NOMO-1 (cell line): ENCODE data around the gene PIGZ.
A peak's percentile ranks its signal among the peaks of the same experiment; 100 is the strongest.

Source experiments
- DNase-seq, 2 experiments: peaks; one replicate each; lab custom pipeline; 2025; ENCODE audit not compliant: unreplicated experiment in 2 of 2; lab: John Stamatoyannopoulos, UW

PIGZ gene

GRCh38 chr3:197001972-197002700 lies 33.5 kb upstream of the PIGZ start:
- DNase-seq, result peak; percentile 27 to 41

- no peak for DNase-seq
These were observed 32.7 kb upstream of the PIGZ start for GRCh38 chr3:197001106-197001971.

DNA sequence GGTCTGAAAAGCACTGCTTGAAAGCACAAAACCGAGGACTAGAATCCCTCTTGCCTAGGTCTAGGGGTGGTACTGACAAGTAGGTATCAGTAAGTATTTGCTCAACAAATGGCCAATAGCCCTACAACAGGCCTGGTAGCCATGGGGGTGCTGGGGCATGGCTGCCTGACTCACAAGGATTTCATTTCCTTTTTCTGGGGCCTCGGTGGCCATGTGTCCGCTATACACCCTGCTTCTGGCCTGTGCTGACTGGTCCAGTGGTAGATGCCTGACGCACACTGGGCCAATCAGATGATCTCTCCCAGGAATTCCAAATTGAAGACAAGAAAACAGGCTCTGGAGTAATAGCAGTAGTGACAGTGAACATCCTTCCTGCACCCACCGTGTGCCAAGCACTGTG lies 31.6 kb upstream of the PIGZ start:
- peak in 1 of 2 experiments; percentile 28 for DNase-seq

DNA sequence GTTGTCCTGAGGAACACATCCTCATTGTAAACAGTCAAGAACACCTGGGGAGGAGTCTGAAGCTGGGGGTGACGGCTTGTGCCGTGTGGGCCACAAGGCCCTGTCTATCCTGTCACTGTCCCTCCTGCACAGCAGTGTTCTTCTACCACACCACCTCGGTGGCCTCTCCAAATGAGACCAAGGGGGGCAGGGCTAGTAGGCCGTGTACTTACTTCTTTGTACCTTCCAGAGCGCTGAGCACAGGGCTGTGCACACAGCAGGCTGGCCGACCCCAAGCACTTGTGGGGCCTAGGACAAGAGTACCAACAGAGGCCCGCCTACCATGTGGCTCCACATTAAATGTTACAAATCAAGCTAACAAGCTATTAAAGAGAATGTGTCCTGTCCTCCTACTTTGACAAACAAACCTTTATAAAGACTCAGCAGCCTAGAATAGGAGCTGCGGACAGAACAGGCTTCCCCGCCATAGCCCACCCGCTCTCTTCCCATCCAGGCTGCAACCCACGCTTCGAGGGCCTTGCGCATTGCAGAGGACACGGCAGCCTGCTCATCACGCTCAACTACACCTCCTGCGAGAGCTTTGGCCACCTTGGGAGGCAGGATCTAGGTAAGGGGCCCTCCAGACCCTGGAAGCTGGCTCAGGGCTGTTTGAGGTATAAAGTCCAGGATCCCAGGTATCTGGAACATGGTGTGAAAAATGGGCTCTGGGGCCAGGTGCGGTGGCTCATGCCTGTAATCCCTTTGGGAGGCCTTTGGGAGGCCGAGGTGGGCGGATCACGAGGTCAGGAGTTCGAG lies 30.5 kb upstream of the PIGZ start:
- DNase-seq, result no peak

GRCh38 chr3:196997311-196997710 lies 28.7 kb upstream of the PIGZ start:
- no peak for DNase-seq

DNA sequence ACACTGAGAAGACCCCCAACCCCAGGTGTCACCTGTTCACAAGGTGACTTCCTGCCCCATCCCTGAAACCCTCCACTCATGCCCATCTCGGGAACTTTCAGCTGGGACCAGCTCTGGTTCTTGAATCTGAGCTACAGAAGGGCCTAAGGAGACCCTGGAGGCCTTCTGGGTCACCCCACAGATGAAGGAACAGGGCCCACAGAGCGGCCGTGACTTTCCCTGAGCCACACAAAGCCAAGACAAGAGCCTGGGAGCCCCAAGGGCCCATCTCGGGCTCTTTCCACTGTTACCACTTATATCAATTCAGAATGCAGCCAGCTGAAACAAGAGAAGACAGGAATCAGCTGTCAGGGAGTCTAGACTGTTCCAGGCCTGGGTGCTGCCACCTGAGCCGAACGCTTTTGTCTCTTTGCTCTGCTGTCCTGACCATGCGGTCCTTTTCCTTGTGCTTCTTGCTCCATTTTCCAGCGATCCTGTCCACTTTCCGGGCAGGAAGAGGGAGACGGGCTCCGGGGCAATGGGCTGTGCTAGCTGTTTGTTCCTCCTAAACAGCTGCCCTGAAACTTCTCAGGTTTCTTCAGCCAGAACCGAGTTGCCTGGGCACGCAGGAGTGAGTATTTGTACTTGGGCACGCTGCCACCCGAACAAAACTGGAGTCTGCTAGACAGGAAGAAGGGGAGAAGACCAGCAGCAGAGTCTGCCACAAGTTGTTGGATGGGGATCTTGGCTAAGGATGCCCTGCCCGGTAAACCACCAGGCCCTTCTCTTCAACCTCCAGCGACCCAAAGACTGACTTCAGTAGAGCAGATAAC lies 28.0 kb upstream of the PIGZ start:
- DNase-seq, result no peak

DNA sequence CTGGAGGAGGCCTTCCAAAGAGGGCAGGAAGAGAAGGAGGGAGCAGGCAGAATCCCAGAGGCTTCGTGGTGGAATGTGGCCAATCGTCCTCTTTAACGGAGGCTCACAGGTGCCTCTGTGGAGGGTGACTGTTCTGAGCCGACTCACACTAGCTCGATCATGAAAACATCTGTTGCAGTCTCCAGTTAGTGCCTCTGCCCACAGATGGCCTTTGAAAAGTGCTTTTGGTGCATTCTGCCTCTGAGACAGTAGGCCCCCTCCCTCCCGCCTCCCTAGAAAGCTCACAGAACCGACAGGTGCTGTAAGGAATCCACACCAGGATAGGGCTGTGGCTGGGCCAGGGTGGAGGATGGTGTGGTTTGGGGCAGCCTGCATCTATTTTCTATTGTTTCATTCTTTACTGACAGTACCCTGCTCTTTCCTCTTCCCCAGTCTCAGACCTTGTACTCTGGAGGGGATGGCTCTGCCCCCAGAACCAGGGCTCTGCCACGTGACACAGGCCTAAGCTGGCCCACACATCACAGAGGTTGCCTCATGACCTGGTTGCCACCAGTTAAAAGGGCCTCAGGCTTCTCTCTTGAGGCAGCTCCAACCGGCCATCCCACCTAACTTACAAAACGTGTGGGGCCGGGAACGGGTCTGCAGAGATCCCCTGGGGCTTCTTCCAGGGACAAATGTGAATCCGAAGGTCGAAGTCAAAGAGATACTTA lies 27.2 kb upstream of the PIGZ start:
- DNase-seq, result no peak

DNA sequence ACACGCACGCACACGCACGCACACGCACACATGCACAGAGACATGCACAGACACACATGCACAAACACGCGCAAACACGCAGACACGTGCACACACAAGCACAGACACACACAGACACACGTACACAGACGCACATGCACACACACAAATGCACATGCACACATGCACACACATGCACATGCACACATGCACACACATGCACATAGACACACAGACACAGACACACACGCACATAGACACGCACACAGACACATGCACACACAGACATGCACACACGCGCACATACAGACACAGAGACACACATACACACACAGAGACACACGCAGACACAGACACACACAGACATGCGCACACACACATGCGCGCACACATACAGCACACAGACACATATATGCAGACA lies 26.4 kb upstream of the PIGZ start:
- DNase-seq, result no peak

DNA sequence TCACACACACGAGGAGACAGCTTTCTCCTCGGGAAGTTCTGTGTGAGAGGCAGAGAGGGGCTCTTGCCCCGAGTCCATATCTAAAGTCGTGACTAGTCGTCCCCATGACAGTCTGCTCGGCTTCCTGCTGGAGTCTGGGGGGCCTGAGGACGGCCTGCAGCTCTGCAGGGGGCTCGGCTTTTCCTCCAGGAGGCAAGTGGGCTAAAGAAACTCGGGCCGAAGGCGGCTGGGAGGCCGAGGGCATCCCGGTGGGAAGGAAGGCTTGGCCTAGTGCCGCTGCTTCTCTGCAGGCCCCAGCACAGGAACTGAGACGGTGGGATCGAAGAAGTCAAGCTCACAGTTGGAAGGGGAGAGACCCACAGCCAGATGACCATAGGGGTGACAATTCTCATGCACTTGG lies 25.4 kb upstream of the PIGZ start:
- DNase-seq, result no peak

DNA sequence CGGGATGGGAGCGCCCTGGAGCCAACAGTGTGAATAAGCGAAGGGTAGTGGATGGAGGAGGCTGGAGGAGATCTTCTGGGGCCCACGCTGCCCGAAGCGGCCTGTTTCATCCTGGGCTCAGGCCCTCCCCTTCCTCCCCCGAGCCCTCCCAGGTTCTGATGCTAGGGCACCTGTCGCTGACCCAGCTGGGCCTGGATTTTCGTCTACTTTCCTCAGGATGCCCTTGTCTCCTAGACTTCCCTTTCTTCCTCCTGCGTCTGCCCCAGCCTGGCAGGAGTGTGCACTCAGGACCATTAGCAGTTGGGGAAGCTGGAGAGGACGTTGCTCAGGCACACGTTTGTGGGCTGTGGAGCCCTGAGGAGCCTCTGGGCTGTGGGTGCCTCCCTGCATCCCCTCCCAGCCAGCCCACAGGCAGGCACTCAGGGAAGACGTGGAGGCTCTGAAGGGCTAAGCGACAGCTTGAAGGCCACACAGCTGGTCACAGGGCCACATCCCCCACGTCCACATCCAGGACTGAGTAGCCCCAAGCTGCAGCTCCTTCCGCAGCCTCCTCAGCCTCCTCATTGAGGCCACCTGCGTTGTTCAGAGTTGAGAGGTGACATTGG lies 23.9 kb upstream of the PIGZ start:
- no peak for DNase-seq

DNA sequence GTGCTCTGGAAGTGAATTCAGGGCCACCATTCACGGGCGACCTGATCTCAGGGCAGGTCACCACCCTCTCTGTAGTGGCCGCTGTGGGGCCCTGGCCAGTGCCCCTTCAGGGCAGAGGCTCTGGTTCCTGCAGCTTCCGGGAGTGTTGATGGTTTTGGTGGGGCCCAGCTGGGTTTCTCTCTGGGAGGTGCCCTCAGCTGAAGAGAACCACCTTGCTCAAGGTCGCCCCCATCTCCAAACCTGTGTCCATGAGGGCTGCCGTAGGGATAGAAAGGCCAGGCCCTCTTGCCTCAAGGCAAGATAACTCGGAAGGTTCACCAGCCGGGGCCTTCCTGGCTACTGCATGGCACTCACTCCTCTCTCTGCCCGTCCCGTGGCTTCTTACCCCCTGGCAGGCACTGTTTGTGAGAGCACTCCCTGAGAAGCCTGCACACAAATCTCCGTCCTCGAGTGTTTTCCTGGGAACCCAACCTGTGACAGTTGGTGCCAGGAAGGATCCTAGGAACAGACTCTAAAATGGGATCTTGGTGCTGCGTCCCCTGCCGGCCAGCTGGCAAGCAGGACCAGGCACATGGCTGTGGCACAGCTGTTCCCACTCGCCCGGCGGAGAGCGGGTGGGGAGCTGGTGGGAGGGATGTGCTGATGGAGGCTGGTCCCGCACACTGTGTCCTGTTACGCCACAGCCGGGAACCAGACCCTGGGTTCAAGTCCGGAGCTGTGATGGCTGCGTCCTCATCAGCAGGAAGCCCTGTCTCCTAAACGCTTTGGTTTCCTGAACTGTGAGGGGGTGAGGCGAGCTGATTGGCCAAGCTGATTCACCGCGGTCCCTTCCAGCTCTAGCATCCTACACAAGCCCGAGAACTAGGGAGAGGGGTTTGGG lies 23.2 kb upstream of the PIGZ start:
- no peak for DNase-seq

DNA sequence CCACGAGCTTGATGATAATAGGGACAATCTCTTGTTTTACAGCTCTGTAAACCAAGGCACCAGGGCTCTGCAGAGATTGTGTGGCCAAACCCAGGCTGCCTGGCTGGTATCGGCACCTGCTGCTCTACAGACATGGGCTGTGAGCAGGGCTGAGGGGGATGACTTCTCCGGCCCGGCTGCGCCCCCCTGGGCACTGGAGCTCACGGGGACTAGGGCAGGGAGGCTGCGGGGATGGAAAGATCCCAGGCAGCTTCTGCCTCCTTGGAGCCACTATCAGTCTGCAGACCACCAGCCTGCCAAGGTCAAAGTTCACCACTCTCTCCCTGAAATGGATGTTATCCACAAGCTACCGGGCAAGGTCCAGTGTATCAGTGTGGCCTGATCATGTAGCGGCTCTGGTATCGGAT lies 22.0 kb upstream of the PIGZ start:
- no peak for DNase-seq

DNA sequence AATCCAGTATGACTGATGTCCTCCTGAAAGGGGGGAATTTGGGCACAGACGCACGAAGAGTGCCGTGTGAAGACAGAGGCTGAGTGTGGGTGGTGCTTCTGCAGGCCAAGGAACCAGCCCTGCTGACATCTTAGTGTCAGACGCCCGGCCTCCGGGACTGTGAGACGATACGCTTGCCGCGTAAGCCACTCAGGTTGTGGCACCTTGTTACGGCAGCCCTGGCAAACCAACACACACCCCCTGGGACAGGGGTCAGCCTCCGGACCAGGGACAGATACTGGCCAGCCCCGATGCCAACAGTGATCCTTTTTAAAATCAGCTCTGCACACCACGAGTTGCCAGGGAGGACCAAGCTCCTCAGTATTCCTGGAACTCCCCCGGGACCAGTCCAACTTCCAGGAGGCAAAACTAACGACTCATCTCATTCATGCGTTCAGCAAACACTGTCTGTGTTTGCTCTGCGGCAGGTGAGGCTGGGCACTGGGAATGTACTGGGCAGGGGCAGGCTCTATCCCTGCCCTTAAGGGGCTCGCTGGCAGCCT lies 21.2 kb upstream of the PIGZ start:
- DNase-seq, result no peak

DNA sequence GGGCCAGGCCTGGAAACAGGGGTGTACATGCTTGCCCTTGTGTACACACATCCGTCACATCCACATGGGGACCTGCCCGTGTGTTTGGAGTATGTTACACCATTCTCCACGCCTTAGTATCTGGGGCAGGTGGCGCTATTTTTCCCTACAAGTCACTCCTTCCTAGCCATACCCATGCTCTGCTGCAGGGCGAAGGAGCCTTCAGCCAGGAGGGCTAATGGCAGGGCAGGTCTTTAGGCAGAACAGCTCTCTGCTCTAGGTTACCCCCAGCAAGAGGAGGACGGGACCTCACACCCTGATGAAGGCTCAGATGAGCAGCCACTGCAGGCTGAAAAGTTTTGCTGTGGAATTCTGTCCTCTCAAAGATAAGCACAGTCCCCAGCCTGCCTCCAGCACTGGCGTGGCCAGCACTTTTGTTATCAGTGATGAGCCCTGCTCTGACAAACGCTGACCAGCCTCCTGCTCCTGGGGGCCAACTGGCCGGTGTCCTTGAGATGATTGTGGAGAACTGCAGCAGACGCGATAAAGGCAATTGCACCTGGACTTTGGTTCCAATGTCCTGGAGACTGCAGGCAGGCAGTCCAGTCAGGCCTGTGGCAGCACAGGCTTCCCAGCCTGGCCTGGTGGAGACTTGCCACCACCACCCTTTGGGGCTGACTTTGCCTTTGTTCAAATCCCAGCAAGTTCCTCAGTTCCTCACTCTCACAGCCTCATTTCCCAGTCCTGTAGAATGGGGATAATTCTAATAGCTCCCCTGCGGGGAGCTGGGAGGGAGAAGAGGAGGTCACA lies 19.8 kb upstream of the PIGZ start:
- no peak for DNase-seq

GRCh38 chr3:196987022-196987421 lies 18.4 kb upstream of the PIGZ start:
- DNase-seq, result no peak

DNA sequence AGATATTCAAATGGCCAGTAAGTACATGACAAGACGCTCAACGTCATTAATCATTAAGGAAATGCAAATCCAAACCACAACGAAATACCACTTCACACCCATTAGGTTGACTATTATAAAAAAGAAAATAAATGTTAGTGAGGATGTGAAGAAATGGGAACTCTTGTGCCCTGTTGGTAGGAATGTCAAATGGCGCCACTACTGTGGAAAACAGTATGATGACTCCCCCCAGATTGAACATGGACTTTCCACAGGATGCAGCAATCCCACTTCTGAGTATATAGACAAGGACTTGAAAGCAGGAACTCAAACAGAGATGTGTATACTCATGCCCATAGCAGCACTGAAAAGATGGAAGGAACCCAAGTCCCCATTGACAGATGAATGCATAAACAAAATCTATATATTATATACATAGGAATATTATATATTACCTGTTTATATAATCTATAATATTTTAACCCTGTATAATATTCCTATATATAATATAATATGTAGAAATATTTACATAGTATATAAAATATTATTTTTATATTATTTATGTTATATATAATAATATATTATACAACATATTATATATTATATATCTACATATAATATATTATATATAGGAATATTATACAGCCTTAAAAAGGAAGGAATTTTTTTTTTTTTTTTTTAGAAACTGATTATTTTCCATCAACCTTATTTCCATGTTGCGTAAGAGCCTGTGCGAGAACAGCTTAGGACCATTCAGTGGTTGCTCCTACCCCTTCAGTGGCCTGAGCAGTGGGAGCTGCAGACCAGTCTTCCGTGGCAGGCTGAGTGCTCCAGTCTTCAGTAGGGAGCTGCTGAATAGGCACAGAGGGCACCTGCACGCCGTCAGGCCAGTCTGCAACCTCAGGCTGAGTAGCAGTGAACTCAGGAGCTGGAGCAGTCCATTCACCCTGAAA lies 17.6 kb upstream of the PIGZ start:
- no peak for DNase-seq
